Liver (tissue), 9 donors: ENCODE results near the gene NPR2. TPM values are rescaled to one million over a fixed set of nuclear protein-coding genes. Genes with fewer than 3 reads are reported as not detected.

Experiments
- DNase-seq: peaks from one replicate; pipeline ENCODE4 v3.0.0-alpha.2; 2017; ENCODE audit warnings: low spot score
- H3K27ac ChIP-seq, 2 donors: one replicate each; pipeline ENCODE4 v1.7.0; 2013; ENCODE audit warnings: inconsistent platforms in 2 of 2, low read length in 2 of 2, control low read depth in 1 of 2, low read depth in 1 of 2, mild to moderate bottlenecking in 1 of 2
- H3K27me3 ChIP-seq, 4 donors: one replicate each; pipeline versions ENCODE4 v1.6.1 to v1.7.0; 2013; ENCODE audit warnings: low read length in 3 of 4, inconsistent platforms in 1 of 4, mild to moderate bottlenecking in 1 of 4, moderate library complexity in 1 of 4; ENCODE audit not compliant: control insufficient read depth in 4 of 4, insufficient read depth in 4 of 4
- H3K36me3 ChIP-seq, 4 donors: one replicate each; pipeline versions ENCODE4 v1.6.1 to v1.7.0; 2013; ENCODE audit warnings: low read length in 3 of 4, mild to moderate bottlenecking in 3 of 4, low read depth in 1 of 4, moderate library complexity in 1 of 4; ENCODE audit not compliant: control insufficient read depth in 4 of 4, insufficient read depth in 3 of 4
- H3K4me1 ChIP-seq, 4 donors: one replicate each; pipeline versions ENCODE4 v1.6.1 to v1.7.0; 2013; ENCODE audit warnings: low read length in 3 of 4, mild to moderate bottlenecking in 3 of 4, moderate library complexity in 1 of 4; ENCODE audit not compliant: control insufficient read depth in 4 of 4, insufficient read depth in 4 of 4
- H3K4me3 ChIP-seq, 3 donors: one replicate each; pipeline versions ENCODE4 v1.6.1 to v1.7.0; 2013; ENCODE audit warnings: low read length in 3 of 3, control low read depth in 1 of 3, low read depth in 1 of 3, mild to moderate bottlenecking in 1 of 3
- H3K9ac ChIP-seq, 2 donors: one replicate each; pipeline ENCODE4 v1.7.0; 2013; ENCODE audit warnings: low read length in 2 of 2, mild to moderate bottlenecking in 2 of 2, moderate library complexity in 2 of 2, control low read depth in 1 of 2, low read depth in 1 of 2
- H3K9me3 ChIP-seq, 4 donors: one replicate each; pipeline versions ENCODE4 v1.6.1 to v1.7.0; 2013; ENCODE audit warnings: low read length in 3 of 4; ENCODE audit not compliant: control insufficient read depth in 4 of 4
- CTCF ChIP-seq: fragments of 150-350 bp; IDR thresholded peaks from 2 replicates; pipeline ENCODE4 v1.5.1; 2017; ENCODE audit warnings: improper control_type of control experiment, low read depth, low read length; ENCODE audit not compliant: missing input control
- EGR1 ChIP-seq, 2 donors: IDR thresholded peaks; 2 replicates each; pipeline ENCODE4 v1.6.1; 2016 to 2018; ENCODE audit warnings: antibody characterized with exemption in 2 of 2, low read depth in 2 of 2
- FOXA1 ChIP-seq: IDR thresholded peaks from 2 replicates; pipeline ENCODE4 v1.6.1; 2016; ENCODE audit warnings: antibody characterized with exemption
- FOXA2 ChIP-seq: IDR thresholded peaks from 2 replicates; pipeline ENCODE4 v1.6.1; 2016; ENCODE audit warnings: antibody characterized with exemption
- GABPA ChIP-seq, 2 donors: IDR thresholded peaks in 1 of 2; conservative IDR thresholded peaks in 1 of 2; 2 replicates each; pipeline ENCODE4 v1.6.1; 2016; ENCODE audit warnings: antibody characterized with exemption in 2 of 2, mild to moderate bottlenecking in 1 of 2, moderate library complexity in 1 of 2
- HNF4A ChIP-seq, 2 donors: conservative IDR thresholded peaks; 2 replicates each; pipeline ENCODE4 v1.6.1; 2016; ENCODE audit warnings: antibody characterized with exemption in 2 of 2, mild to moderate bottlenecking in 2 of 2
- HNF4G ChIP-seq: IDR thresholded peaks from 2 replicates; pipeline ENCODE4 v1.6.1; 2016; ENCODE audit warnings: antibody characterized with exemption
- JUND ChIP-seq, 2 donors: IDR thresholded peaks; 2 replicates each; pipeline ENCODE4 v1.6.1; 2016; ENCODE audit warnings: antibody characterized with exemption in 2 of 2
- MAX ChIP-seq: IDR thresholded peaks from 2 replicates; pipeline ENCODE4 v1.6.1; 2016; ENCODE audit warnings: antibody characterized with exemption
- NR2F2 ChIP-seq: IDR thresholded peaks from 2 replicates; pipeline ENCODE4 v1.6.1; 2016; ENCODE audit warnings: antibody characterized with exemption
- RAD21 ChIP-seq, 2 donors: IDR thresholded peaks; 2 replicates each; pipeline ENCODE4 v1.6.1; 2016; ENCODE audit warnings: antibody characterized with exemption in 2 of 2, mild to moderate bottlenecking in 2 of 2
- RXRA ChIP-seq, 2 donors: IDR thresholded peaks; 2 replicates each; pipeline ENCODE4 v1.6.1; 2017 to 2018; ENCODE audit warnings: antibody characterized with exemption in 2 of 2, mild to moderate bottlenecking in 1 of 2
- SP1 ChIP-seq: IDR thresholded peaks from 2 replicates; pipeline ENCODE4 v1.6.1; 2018; ENCODE audit warnings: antibody characterized with exemption, mild to moderate bottlenecking
- TAF1 ChIP-seq: conservative IDR thresholded peaks from 2 replicates; pipeline ENCODE4 v1.6.1; 2016; ENCODE audit warnings: antibody characterized with exemption, mild to moderate bottlenecking
- YY1 ChIP-seq: IDR thresholded peaks from 2 replicates; pipeline ENCODE4 v1.6.1; 2016; ENCODE audit warnings: antibody characterized with exemption, mild to moderate bottlenecking
- WGBS: extraction: QIAGEN DNeasy Blood & Tissue Kit; methylation state at CpG from one replicate; pipeline ENCODE4 v1.1.7; 2013; 5-methylcytosine and 5-hydroxymethylcytosine counted together
- polyA plus RNA-seq, 2 donors: library from polyadenylated mRNA; stranded (reverse) in 1 of 2; unstranded in 1 of 2; fragments of 200-250 nt in 1 of 2; fragments of >200 nt in 1 of 2; fragmentation: Nextera tagmentation in 1 of 2; extraction: Ambion mirVana in 1 of 2; gene quantifications; one replicate each; pipeline versions ENCODE4 v1.2.1 to v1.2.3, GENCODE V29; 2013 to 2015
- total RNA-seq, 2 donors: library from RNA; depleted of rRNA; stranded (reverse); fragments of >200 nt; gene quantifications; one replicate each; pipeline ENCODE4 v1.2.3, GENCODE V29; 2014
- TF ChIP-seq, protein P1 (sequence below): IDR thresholded peaks from 2 replicates; pipeline ENCODE4 v1.6.1; 2016; ENCODE audit warnings: antibody characterized with exemption
- TF ChIP-seq, protein P2 (sequence below): IDR thresholded peaks from 2 replicates; pipeline ENCODE4 v1.6.1; 2016; ENCODE audit warnings: antibody characterized with exemption
- TF ChIP-seq, protein P3 (sequence below): IDR thresholded peaks from 2 replicates; pipeline ENCODE4 v1.6.1; 2016; ENCODE audit warnings: antibody characterized with exemption, mild to moderate bottlenecking
- donor health status: healthy.
- donor health status: healthy.
- donor health status: healthy.
- donor health status: healthy.
- donor health status: healthy.

Gene NPR2
- total and polyA plus RNA-seq, 4 donors = 8.6 to 17.1 (median 11.2) TPM

- Histone ChIP-seq H3K27me3 (no peaks in the 10 kb centered on the region), H3K4me1 (peaks cover 11 to 40% (median 33%) of the 10 kb centered on the region in 4 donors), H3K9ac (peak overlapping the region; percentile 73 to 89), H3K4me3 (peak overlapping the region; percentile 68 to 82 (median 77)), H3K9me3 (no peaks in the 10 kb centered on the region), H3K36me3 (peaks cover 7 to 39% (median 36%) of the 10 kb centered on the region in 4 donors), H3K27ac (peak overlapping the region; percentile 82 to 86)
- DNase-seq = no peak
- under 1% methylated on average over 24 of the region's 24 CpGs for WGBS
- TF ChIP-seq TAF1 (no peak), EGR1 (IDR thresholded peaks at IDR 0.05; ENCODE audit: low read depth in 2 of 2) (no peak), FOXA1 (no peak), YY1 (peak; percentile 29), MAX (no peak)
Observed at GRCh38 chr9:35748242-35748857, 43.0 kb upstream of the NPR2 start.

DNA sequence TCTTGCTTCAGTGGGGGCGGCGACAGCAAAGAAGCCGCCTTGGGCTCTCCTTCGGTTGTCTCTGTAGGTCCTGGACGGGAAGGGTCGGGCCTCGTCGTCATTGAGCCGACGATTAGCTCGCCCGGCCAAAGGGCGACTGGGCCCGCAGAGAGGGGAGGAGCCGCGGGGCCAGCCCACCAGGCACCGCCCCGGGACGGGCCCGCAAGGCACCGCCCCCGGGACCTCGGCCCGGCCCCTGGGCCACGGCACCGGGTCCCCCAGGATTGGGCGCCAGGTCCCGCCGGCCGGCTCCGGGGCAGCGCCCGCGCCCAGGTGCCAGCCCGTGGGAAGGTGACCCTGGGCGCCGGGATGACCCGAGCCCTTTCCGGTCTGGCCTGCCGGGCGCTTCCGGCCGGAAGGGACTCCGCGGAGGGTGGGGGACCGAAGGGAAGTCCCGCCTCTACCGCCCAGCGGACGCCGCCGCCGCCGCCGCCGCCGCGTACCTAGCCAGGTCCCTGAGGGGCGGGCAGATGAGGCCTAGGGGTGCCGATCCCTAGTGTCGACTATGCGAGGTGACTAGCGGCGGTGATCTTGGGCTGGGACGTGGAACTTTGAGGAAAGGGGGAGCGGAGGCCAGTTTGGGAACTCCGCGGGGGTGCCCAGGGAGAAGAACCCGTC is 42.4 kb upstream of the NPR2 start, which contains the start of the genes GBA2 and RGP1:
Gene GBA2 (minus strand): TSS at position 371 of the 657 bp plus-strand sequence. CDS start 524 bp downstream, outside the sequence.
Gene RGP1 (plus strand): TSS at position 430 of the 657 bp plus-strand sequence. CDS start 469 bp downstream, outside the sequence.
- Histone ChIP-seq H3K9ac (peak within 1 kb of the TSS; percentile 74 to 89), H3K9me3 (no peaks in the 10 kb centered on the region), H3K4me3 (peak within 1 kb of the TSS; percentile 82 to 85 (median 84)), H3K27ac (peak within 1 kb of the TSS; percentile 82 to 86), H3K36me3 (peaks cover 7 to 39% (median 35%) of the 10 kb centered on the region in 4 donors), H3K27me3 (no peaks in the 10 kb centered on the region), H3K4me1 (peaks cover 11 to 40% (median 34%) of the 10 kb centered on the region in 4 donors)
- under 1% methylated on average over 69 of the region's 69 CpGs for WGBS
- TF ChIP-seq EGR1 (IDR thresholded peaks at IDR 0.05; ENCODE audit: low read depth in 2 of 2) (no peak), CTCF (no peak), RAD21 (IDR thresholded peaks at IDR 0.05) (peak in 1 of 2 donors; percentile 1), TAF1 (peak; percentile 47), SP1 (peak; percentile 36), HNF4G (no peak), MAX (no peak), HNF4A (conservative IDR thresholded peaks at IDR 0.05) (peak; percentile 25 to 48), JUND (IDR thresholded peaks at IDR 0.05) (no peak), RXRA (IDR thresholded peaks at IDR 0.05) (no peak), NR2F2 (peak; percentile 45), YY1 (peak; percentile 4), FOXA2 (no peak), GABPA (IDR thresholded peaks at IDR 0.05 in 1 of 2, conservative IDR thresholded peaks at IDR 0.05 in 1 of 2) (peak; percentile 72 to 90), FOXA1 (no peak)
- TF ChIP-seq, protein P1, sequence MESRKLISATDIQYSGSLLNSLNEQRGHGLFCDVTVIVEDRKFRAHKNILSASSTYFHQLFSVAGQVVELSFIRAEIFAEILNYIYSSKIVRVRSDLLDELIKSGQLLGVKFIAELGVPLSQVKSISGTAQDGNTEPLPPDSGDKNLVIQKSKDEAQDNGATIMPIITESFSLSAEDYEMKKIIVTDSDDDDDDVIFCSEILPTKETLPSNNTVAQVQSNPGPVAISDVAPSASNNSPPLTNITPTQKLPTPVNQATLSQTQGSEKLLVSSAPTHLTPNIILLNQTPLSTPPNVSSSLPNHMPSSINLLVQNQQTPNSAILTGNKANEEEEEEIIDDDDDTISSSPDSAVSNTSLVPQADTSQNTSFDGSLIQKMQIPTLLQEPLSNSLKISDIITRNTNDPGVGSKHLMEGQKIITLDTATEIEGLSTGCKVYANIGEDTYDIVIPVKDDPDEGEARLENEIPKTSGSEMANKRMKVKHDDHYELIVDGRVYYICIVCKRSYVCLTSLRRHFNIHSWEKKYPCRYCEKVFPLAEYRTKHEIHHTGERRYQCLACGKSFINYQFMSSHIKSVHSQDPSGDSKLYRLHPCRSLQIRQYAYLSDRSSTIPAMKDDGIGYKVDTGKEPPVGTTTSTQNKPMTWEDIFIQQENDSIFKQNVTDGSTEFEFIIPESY = no peak
- TF ChIP-seq, protein P2, sequence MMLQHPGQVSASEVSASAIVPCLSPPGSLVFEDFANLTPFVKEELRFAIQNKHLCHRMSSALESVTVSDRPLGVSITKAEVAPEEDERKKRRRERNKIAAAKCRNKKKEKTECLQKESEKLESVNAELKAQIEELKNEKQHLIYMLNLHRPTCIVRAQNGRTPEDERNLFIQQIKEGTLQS = no peak
- TF ChIP-seq, protein P3, sequence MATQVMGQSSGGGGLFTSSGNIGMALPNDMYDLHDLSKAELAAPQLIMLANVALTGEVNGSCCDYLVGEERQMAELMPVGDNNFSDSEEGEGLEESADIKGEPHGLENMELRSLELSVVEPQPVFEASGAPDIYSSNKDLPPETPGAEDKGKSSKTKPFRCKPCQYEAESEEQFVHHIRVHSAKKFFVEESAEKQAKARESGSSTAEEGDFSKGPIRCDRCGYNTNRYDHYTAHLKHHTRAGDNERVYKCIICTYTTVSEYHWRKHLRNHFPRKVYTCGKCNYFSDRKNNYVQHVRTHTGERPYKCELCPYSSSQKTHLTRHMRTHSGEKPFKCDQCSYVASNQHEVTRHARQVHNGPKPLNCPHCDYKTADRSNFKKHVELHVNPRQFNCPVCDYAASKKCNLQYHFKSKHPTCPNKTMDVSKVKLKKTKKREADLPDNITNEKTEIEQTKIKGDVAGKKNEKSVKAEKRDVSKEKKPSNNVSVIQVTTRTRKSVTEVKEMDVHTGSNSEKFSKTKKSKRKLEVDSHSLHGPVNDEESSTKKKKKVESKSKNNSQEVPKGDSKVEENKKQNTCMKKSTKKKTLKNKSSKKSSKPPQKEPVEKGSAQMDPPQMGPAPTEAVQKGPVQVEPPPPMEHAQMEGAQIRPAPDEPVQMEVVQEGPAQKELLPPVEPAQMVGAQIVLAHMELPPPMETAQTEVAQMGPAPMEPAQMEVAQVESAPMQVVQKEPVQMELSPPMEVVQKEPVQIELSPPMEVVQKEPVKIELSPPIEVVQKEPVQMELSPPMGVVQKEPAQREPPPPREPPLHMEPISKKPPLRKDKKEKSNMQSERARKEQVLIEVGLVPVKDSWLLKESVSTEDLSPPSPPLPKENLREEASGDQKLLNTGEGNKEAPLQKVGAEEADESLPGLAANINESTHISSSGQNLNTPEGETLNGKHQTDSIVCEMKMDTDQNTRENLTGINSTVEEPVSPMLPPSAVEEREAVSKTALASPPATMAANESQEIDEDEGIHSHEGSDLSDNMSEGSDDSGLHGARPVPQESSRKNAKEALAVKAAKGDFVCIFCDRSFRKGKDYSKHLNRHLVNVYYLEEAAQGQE = peak; percentile 69
- DNase-seq = peak; percentile 82
